K562 (cell line): ENCODE results near the gene DIPK1A.

ENCODE experiments used
- ARID3A ChIP-seq: IDR thresholded peaks from 2 replicates; pipeline ENCODE4 v1.6.1; 2012; ENCODE audit warnings: low read depth, low read length, improper control_type of control experiment, borderline replicate concordance
- ZNF24 ChIP-seq: fragments of 450-650 bp; IDR thresholded peaks from 2 replicates; pipeline ENCODE4 v1.6.1; 2016

GRCh38 chr1:92943502-92943847, 17.8 kb downstream of the DIPK1A start:
- TF ChIP-seq ARID3A (no peak), ZNF24 (no peak)
